ENCODE data around the gene DSTYK.

DSTYK gene

GRCh38 chr1:205124726-205125125, 86.8 kb downstream of the DSTYK start:
- no peak for DNase-seq

- no peak for DNase-seq
Measured at GRCh38 chr1:205122489-205122882, 89.0 kb downstream of the DSTYK start.

GRCh38 chr1:205121660-205122488, 89.6 kb downstream of the DSTYK start, which contains the start of gene RBBP5:
TSS of gene RBBP5 (minus strand) at chr1:205121978. CDS start at chr1:205121873, 105 bp downstream.
- peak; percentile 97 for DNase-seq

- DNase-seq: no peak
Measured at GRCh38 chr1:205118752-205119151, 92.8 kb downstream of the DSTYK start.

- DNase-seq: no peak
Measured at GRCh38 chr1:205111354-205111753, 100.1 kb downstream of the DSTYK start.

- no peak for DNase-seq
Measured at GRCh38 chr1:205109711-205110110, 101.8 kb downstream of the DSTYK start.

GRCh38 chr1:205109269-205109668, 102.2 kb downstream of the DSTYK start:
- no peak for DNase-seq

GRCh38 chr1:205108464-205108863, 103.0 kb downstream of the DSTYK start:
- no peak for DNase-seq

- no peak for DNase-seq
Measured at GRCh38 chr1:205107327-205107726, 104.2 kb downstream of the DSTYK start.

GRCh38 chr1:205102404-205102803, 109.1 kb downstream of the DSTYK start:
- DNase-seq: no peak

- no peak for DNase-seq
Measured at GRCh38 chr1:205098242-205098641, 113.3 kb downstream of the DSTYK start.

- no peak for DNase-seq
Measured at GRCh38 chr1:205095422-205095821, 116.1 kb downstream of the DSTYK start.

Data from HCEC 1CT (cell line).